DLD1 (cell line): ENCODE data around the gene MBLAC1.

Source experiments
- in situ Hi-C: cut with HindIII; loops from 2 replicates; pipeline ENCODE4 v1.10.0; 2017; ENCODE audit warnings: low sequenced_read_pairs

MBLAC1 gene, protein sequence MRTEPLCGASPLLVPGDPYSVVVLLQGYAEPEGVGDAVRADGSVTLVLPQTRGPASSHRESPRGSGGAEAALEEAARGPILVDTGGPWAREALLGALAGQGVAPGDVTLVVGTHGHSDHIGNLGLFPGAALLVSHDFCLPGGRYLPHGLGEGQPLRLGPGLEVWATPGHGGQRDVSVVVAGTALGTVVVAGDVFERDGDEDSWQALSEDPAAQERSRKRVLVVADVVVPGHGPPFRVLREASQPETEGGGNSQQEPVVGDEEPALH

DNA sequence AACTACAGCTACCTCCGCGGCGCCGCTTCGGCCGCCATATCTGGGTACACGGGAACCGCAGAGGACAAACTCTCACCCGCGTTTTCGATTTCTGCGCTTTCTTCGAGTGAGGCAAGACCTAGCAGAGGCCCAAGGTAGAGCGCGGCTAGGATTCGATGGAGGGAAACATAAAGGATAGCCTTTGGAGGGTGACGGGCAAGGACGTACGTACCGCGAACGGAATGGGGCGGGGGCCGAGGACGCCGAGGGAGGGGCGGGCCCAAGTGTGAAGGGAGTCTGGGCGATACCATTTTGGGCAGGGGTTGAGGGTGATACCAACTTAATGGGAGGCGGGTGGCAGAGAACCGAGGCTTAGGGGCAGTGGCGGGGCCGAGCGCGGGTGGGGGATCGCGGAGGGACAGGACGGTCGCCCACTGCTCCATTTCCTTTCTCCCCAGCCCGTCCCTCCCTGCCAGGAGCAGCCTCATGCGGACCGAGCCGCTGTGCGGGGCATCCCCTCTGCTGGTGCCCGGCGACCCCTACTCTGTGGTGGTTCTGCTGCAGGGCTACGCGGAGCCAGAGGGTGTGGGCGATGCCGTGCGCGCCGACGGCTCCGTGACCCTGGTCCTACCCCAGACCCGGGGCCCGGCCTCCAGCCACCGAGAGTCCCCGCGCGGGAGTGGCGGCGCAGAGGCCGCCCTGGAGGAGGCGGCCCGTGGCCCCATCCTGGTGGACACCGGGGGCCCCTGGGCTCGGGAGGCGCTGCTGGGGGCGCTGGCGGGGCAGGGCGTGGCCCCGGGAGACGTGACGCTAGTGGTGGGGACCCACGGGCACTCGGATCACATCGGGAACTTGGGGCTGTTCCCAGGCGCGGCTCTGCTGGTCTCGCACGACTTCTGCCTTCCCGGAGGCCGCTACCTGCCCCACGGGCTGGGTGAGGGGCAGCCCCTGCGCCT is at the start of gene MBLAC1:
TSS of gene MBLAC1 (plus strand) at position 37 of the 935 bp plus-strand sequence. CDS start at position 466, 429 bp downstream.
- in situ Hi-C loops, result no loop called here

- in situ Hi-C loops, result no loop called here
These were observed 49.6 kb upstream of the MBLAC1 start for GRCh38 chr7:100077205-100077604.

- in situ Hi-C loops, result no loop called here
These were observed 47.7 kb upstream of the MBLAC1 start for GRCh38 chr7:100079024-100079560.

GRCh38 chr7:100080907-100081534 is 45.7 kb upstream of the MBLAC1 start:
- in situ Hi-C loops, result no loop called here

GRCh38 chr7:100081535-100082102 is 45.1 kb upstream of the MBLAC1 start, which contains the start of gene ZNF3:
Gene ZNF3 (minus strand): TSS chr7:100081723. CDS start chr7:100077357, 4,366 bp downstream.
- in situ Hi-C loops, result no loop called here

DNA sequence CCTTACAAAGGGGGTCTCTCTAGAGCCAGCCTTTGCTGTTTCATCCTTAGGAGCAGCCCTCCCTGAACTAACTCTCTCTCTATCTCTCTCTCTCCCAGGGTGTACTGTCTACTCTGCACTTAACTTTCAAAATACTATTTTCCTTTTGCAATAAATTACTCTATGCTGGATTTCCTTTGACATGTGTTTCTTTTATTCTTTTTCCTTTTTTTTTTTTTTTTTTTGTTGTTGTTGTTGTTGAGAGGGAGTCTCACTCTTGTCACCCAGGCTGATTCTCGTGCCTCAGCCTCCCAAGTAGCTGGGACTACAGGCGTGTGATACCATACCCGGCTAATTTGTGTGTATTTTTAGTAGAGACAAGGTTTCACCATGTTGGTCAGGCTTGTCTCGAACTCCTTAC is 43.8 kb upstream of the MBLAC1 start:
- in situ Hi-C loops, result no loop called here

DNA sequence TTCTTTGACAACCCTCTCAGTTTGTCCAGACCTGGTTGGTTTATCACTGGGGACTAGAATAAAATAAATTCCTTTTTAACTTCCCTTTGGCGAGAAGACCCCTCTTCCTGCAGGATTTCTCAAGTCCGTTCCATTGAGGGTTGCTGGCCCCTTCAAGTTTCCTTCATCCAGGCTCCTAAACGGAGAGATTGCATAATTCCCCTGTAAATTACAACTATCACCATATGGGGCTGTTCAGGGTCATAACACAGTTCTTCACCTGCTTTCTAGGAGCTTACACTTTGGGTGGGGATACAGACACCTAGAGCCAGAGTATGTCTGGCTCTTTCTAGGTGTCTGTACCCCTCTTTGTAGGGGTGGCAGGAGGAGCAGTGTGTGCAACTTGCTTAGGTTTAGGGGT is 41.3 kb upstream of the MBLAC1 start:
- in situ Hi-C loops, result no loop called here

- in situ Hi-C loops, result no loop called here
These were observed 39.6 kb upstream of the MBLAC1 start for GRCh38 chr7:100087055-100087750.

- in situ Hi-C loops, result no loop called here
These were observed 38.6 kb upstream of the MBLAC1 start for GRCh38 chr7:100088095-100088620.

- in situ Hi-C loops, result no loop called here
These were observed 37.9 kb upstream of the MBLAC1 start, which contains the start of gene COPS6 for GRCh38 chr7:100088621-100089457. Gene COPS6 (plus strand): TSS chr7:100088969. CDS start chr7:100088991, 22 bp downstream.

DNA sequence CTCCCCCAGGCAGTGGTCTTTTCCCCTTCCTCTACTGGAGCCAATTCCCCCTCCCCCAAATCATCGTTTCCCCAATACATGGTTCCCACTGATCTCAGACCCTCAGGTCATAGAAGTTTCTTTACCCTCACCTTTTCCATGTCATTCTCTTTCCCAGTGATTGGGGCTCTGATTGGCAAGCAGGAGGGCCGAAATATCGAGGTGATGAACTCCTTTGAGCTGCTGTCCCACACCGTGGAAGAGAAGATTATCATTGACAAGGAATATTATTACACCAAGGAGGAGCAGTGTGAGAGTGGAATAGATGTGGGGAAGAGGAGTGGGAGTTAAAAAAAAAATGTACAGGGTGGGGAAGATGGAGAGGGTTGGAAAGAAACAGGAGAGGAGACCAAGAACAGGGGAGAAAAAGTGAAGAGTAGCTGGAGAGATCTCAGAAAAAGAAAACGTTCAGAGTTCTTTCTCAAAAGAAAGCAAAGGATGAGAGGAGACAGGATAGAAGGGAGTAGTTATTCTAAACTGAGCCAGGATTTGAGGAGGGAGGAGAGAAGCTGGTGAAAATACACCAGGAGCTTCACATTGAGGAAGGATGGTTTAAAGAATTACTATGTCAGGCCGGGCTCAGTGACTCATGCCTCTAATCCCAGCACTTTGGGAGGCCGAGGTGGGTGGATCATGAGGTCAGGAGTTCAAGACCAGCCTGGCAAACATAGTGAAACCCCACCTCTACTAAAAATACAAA is 37.1 kb upstream of the MBLAC1 start:
- in situ Hi-C loops, result no loop called here

- in situ Hi-C loops, result no loop called here
These were observed 36.0 kb upstream of the MBLAC1 start for GRCh38 chr7:100090527-100091410.

DNA sequence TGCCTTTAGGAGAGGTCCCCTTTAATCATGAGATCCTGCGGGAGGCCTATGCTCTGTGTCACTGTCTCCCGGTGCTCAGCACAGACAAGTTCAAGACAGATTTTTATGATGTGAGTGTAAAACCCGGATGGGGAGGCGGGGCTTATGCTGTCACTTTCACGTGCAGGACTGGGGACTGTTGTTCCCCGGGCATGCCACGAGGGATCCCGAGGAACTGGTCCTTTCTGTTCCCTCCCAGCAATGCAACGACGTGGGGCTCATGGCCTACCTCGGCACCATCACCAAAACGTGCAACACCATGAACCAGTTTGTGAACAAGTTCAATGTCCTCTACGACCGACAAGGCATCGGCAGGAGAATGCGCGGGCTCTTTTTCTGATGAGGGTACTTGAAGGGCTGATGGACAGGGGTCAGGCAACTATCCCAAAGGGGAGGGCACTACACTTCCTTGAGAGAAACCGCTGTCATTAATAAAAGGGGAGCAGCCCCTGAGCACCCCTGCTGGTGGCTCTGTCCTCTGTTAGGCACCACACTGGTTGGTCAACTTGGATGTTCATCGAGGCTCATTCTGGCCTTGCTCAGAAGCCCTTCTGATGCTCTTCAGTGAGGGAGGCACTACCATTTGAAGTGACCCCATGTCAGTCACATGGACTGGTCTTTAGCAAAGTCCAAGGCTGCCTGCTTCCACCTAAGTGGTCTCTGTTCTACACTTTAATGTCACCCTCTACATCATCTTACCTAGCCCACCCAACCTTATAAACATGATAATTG is 35.2 kb upstream of the MBLAC1 start:
- in situ Hi-C loops, result no loop called here

GRCh38 chr7:100093054-100093453 is 33.7 kb upstream of the MBLAC1 start:
- in situ Hi-C loops, result no loop called here

DNA sequence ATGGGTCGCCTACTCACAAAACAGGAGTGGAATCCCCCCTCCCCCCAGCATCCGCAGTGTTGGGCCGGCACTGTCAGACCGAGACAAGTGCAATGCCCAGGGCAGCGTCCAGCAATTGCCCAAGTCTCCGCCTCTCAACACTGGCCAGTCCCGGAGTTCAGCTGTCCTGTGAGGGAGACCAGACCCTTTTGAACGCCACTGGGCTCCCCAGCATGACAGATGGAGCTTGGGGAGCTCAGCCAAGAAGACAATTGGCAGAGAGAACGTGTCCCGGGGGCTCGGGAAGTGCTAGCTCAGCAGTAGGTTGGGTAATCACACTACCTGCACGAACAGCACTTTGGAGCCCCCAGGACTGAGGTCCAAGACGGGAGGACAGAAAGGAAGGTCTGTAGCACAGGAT is 33.3 kb upstream of the MBLAC1 start:
- in situ Hi-C loops, result no loop called here

DNA sequence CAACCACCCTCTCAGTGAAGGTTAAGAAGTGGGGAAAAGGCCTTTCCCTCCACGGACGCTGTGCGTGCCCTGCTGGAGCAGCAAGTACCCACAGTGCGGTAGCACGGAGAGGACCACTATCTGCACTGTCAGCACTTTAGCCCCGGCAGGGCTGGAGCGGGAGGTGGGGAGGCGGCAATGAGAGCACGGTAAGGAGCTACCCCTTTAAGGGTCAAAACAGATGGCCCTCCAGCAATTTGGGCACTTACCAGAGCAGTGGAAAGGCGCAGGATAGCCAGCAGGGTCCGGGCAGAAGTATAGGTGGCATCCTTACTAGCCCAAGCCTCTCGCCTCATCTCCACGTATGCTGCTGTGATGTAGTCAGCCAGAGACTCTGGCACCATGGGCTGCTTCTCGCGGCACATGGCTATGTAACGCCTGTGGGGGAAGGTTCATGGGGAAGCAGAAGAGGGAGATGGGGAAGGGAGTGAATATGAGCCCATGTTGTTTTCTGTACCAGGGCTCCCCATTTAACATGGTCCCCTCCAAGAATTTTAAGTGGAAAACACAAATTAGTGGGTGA is 32.8 kb upstream of the MBLAC1 start:
- in situ Hi-C loops, result no loop called here
